Measurements from ENCODE around the gene VAV2.
A peak's percentile ranks its signal among the peaks of the same experiment; 100 is the strongest.

The VAV2 gene

GRCh38 chr9:133874659-133875058 lies 117.5 kb downstream of the VAV2 start:
- ChIA-PET CTCF (no interaction called here), POLR2A (no interaction called here)
- Histone ChIP-seq H3K4me3 (ENCODE audit: control insufficient read depth in 1 of 7, extremely low read depth in 1 of 7, insufficient read depth in 4 of 7, low read depth in 2 of 7, low read length in 6 of 7) (no peak overlapping the region), H3K9me3 (ENCODE audit: control extremely low read depth in 1 of 5, control insufficient read depth in 4 of 5, insufficient read depth in 2 of 5, low read depth in 1 of 5, low read length in 4 of 5) (no peaks in the 10 kb centered on the region), H3K36me3 (ENCODE audit: control insufficient read depth in 4 of 4, insufficient read depth in 4 of 4, low read length in 3 of 4) (no peaks in the 10 kb centered on the region), H3K4me1 (ENCODE audit: control extremely low read depth in 1 of 4, control insufficient read depth in 4 of 4, insufficient read depth in 4 of 4, low read length in 3 of 4) (peaks cover 6 to 18% (median 10%) of the 10 kb centered on the region in 4 experiments), H3K27me3 (replicated peaks in 2 of 5; ENCODE audit: control insufficient read depth in 4 of 5, insufficient read depth in 5 of 5, low read length in 4 of 5) (no peaks in the 10 kb centered on the region), H3K27ac (ENCODE audit: insufficient read depth in 1 of 2, low read depth in 1 of 2, low read length in 2 of 2, poor library complexity in 1 of 2, severe bottlenecking in 2 of 2) (no peak overlapping the region)
- 92% methylated on average over 8 of the region's 10 CpGs for WGBS (ENCODE audit: insufficient coverage)
- no peak for DNase-seq

GRCh38 chr9:133874060-133874657 lies 118.0 kb downstream of the VAV2 start:
- 99% methylated on average over 13 of the region's 14 CpGs for WGBS (ENCODE audit: insufficient coverage)
- POLR2A ChIA-PET = no interaction called here
- no peak for DNase-seq

GRCh38 chr9:133873461-133873891 lies 118.6 kb downstream of the VAV2 start:
- Histone ChIP-seq H3K4me3 (ENCODE audit: control insufficient read depth in 1 of 7, extremely low read depth in 1 of 7, insufficient read depth in 4 of 7, low read depth in 2 of 7, low read length in 6 of 7) (no peak overlapping the region), H3K4me1 (ENCODE audit: control extremely low read depth in 1 of 4, control insufficient read depth in 4 of 4, insufficient read depth in 4 of 4, low read length in 3 of 4) (peaks cover 6 to 25% (median 15%) of the 10 kb centered on the region in 4 experiments), H3K27ac (ENCODE audit: insufficient read depth in 1 of 2, low read depth in 1 of 2, low read length in 2 of 2, poor library complexity in 1 of 2, severe bottlenecking in 2 of 2) (no peak overlapping the region), H3K36me3 (ENCODE audit: control insufficient read depth in 4 of 4, insufficient read depth in 4 of 4, low read length in 3 of 4) (no peaks in the 10 kb centered on the region), H3K27me3 (replicated peaks in 2 of 5; ENCODE audit: control insufficient read depth in 4 of 5, insufficient read depth in 5 of 5, low read length in 4 of 5) (no peaks in the 10 kb centered on the region), H3K9me3 (ENCODE audit: control extremely low read depth in 1 of 5, control insufficient read depth in 4 of 5, insufficient read depth in 2 of 5, low read depth in 1 of 5, low read length in 4 of 5) (no peaks in the 10 kb centered on the region)
- CTCF ChIA-PET = interaction anchor here (1.2 kb wide), 1 partner anchor 10 kb away, joined by 3 read pairs; no protein-coding TSS in a partner anchor
- POLR2A ChIA-PET = no interaction called here
- no peak for DNase-seq
- WGBS (ENCODE audit: insufficient coverage) = 94% methylated on average over 9 of the region's 9 CpGs

More at GRCh38 chr9:133874060-133874657, 118.0 kb downstream of the VAV2 start:
- Histone ChIP-seq H3K27ac (ENCODE audit: insufficient read depth in 1 of 2, low read depth in 1 of 2, low read length in 2 of 2, poor library complexity in 1 of 2, severe bottlenecking in 2 of 2) (no peak overlapping the region), H3K27me3 (replicated peaks in 2 of 5; ENCODE audit: control insufficient read depth in 4 of 5, insufficient read depth in 5 of 5, low read length in 4 of 5) (no peaks in the 10 kb centered on the region), H3K36me3 (ENCODE audit: control insufficient read depth in 4 of 4, insufficient read depth in 4 of 4, low read length in 3 of 4) (no peaks in the 10 kb centered on the region), H3K9me3 (ENCODE audit: control extremely low read depth in 1 of 5, control insufficient read depth in 4 of 5, insufficient read depth in 2 of 5, low read depth in 1 of 5, low read length in 4 of 5) (no peaks in the 10 kb centered on the region), H3K4me3 (ENCODE audit: control insufficient read depth in 1 of 7, extremely low read depth in 1 of 7, insufficient read depth in 4 of 7, low read depth in 2 of 7, low read length in 6 of 7) (no peak overlapping the region), H3K4me1 (ENCODE audit: control extremely low read depth in 1 of 4, control insufficient read depth in 4 of 4, insufficient read depth in 4 of 4, low read length in 3 of 4) (peaks cover 6 to 23% (median 14%) of the 10 kb centered on the region in 4 experiments)
- CTCF ChIA-PET = interaction anchor here (1.2 kb wide), 1 partner anchor 11 kb away, joined by 3 read pairs; no protein-coding TSS in a partner anchor

DNA sequence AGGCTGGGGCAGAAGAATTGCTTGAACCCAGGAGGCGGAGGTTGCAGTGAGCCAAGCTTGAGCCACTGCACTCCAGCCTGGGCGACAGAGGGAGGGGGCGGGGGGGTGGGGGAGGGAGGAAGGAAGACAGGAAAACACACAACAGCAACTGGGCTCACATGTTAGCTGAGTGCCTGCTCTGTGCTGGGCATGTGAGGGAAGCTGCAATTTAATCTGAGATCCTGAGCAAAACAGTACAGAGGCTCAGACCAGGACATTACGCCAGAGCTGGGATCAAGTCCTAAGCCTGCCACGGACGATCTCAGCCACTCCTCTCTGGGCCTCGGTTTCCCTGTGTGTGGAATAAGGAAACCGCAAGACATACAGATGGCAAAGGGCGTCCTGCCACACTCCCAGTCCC lies 119.1 kb downstream of the VAV2 start:
- H3K4me1 ChIP-seq (ENCODE audit: control extremely low read depth in 1 of 4, control insufficient read depth in 4 of 4, insufficient read depth in 4 of 4, low read length in 3 of 4) = peaks cover 6 to 25% (median 15%) of the 10 kb centered on the region in 4 experiments
- WGBS (ENCODE audit: insufficient coverage) = 95% methylated on average over 6 of the region's 9 CpGs
- H3K9me3 ChIP-seq (ENCODE audit: control extremely low read depth in 1 of 5, control insufficient read depth in 4 of 5, insufficient read depth in 2 of 5, low read depth in 1 of 5, low read length in 4 of 5) = no peaks in the 10 kb centered on the region
- no peak for DNase-seq
- H3K27ac ChIP-seq (ENCODE audit: insufficient read depth in 1 of 2, low read depth in 1 of 2, low read length in 2 of 2, poor library complexity in 1 of 2, severe bottlenecking in 2 of 2) = no peak overlapping the region
- no peak overlapping the region for H3K4me3 ChIP-seq (ENCODE audit: control insufficient read depth in 1 of 7, extremely low read depth in 1 of 7, insufficient read depth in 4 of 7, low read depth in 2 of 7, low read length in 6 of 7)
- POLR2A ChIA-PET = no interaction called here
- no peaks in the 10 kb centered on the region for H3K36me3 ChIP-seq (ENCODE audit: control insufficient read depth in 4 of 4, insufficient read depth in 4 of 4, low read length in 3 of 4)
- CTCF ChIA-PET = interaction anchor here (1.2 kb wide), 1 partner anchor 10 kb away, joined by 3 read pairs; no protein-coding TSS in a partner anchor
- H3K27me3 ChIP-seq (replicated peaks in 2 of 5; ENCODE audit: control insufficient read depth in 4 of 5, insufficient read depth in 5 of 5, low read length in 4 of 5) = no peaks in the 10 kb centered on the region

GRCh38 chr9:133870598-133871595 lies 121.2 kb downstream of the VAV2 start:
- no peaks in the 10 kb centered on the region for H3K27me3 ChIP-seq (replicated peaks in 2 of 5; ENCODE audit: control insufficient read depth in 4 of 5, insufficient read depth in 5 of 5, low read length in 4 of 5)
- ChIA-PET POLR2A (no interaction called here), CTCF (interaction anchor here (1.0 to 1.4 kb wide), 3 partner anchors 28 to 123 kb away, joined by 3 to 5 read pairs (median 3); no protein-coding TSS in a partner anchor)
- WGBS (ENCODE audit: insufficient coverage) = 84% methylated on average over 6 of the region's 12 CpGs
- DNase-seq = no peak
- no peak overlapping the region for H3K27ac ChIP-seq (ENCODE audit: insufficient read depth in 1 of 2, low read depth in 1 of 2, low read length in 2 of 2, poor library complexity in 1 of 2, severe bottlenecking in 2 of 2)
- no peaks in the 10 kb centered on the region for H3K36me3 ChIP-seq (ENCODE audit: control insufficient read depth in 4 of 4, insufficient read depth in 4 of 4, low read length in 3 of 4)
- no peaks in the 10 kb centered on the region for H3K9me3 ChIP-seq (ENCODE audit: control extremely low read depth in 1 of 5, control insufficient read depth in 4 of 5, insufficient read depth in 2 of 5, low read depth in 1 of 5, low read length in 4 of 5)
- peak overlapping the region in 1 of 7 experiments; percentile 54 for H3K4me3 ChIP-seq (ENCODE audit: control insufficient read depth in 1 of 7, extremely low read depth in 1 of 7, insufficient read depth in 4 of 7, low read depth in 2 of 7, low read length in 6 of 7)
- peaks cover 6 to 25% (median 15%) of the 10 kb centered on the region in 4 experiments for H3K4me1 ChIP-seq (ENCODE audit: control extremely low read depth in 1 of 4, control insufficient read depth in 4 of 4, insufficient read depth in 4 of 4, low read length in 3 of 4)

DNA sequence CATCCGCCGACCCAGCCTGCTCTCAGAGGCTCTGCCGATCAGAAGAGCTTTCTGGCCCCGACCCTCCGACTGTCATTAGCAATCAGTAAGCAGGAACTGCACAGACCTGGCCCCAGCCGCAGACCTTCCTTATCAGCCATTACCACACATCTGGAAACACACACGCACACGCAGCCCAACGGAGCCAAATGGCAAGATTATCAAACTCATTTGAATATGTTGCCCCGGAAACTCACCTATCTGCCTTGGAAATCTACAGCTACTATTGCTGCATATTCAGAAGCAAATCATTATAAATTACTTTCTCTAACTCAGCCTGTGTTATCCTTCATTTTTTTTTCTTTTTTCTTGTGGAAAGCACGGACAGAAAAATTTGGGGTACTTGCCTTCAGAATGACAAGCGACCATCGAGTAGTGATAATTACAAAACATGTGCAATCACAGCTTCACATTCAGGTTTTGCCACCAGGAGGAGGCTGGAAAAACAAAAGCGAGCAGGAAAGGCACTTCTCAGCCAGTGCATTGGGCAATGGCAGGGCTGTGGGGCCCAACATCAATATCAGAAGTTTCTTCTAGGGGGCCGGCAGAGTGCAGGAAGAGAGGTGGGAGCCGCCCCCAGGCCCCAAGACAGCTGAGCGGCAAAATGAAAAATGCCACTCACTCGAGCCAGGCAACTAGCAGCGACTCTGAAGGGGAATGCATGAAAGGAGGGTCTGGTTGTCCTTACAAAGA lies 122.3 kb downstream of the VAV2 start:
- H3K27me3 ChIP-seq (replicated peaks in 2 of 5; ENCODE audit: control insufficient read depth in 4 of 5, insufficient read depth in 5 of 5, low read length in 4 of 5) = no peaks in the 10 kb centered on the region
- no peaks in the 10 kb centered on the region for H3K36me3 ChIP-seq (ENCODE audit: control insufficient read depth in 4 of 4, insufficient read depth in 4 of 4, low read length in 3 of 4)
- CTCF ChIA-PET = interaction anchor here (1.0 to 1.4 kb wide), 3 partner anchors 27 to 124 kb away, joined by 3 to 5 read pairs (median 3); no protein-coding TSS in a partner anchor
- POLR2A ChIA-PET = no interaction called here
- peaks cover 0 to 7% (median 4%) of the 10 kb centered on the region in 5 experiments for H3K9me3 ChIP-seq (ENCODE audit: control extremely low read depth in 1 of 5, control insufficient read depth in 4 of 5, insufficient read depth in 2 of 5, low read depth in 1 of 5, low read length in 4 of 5)
- DNase-seq = peak; percentile 93 to 97 (median 96)
- H3K4me1 ChIP-seq (ENCODE audit: control extremely low read depth in 1 of 4, control insufficient read depth in 4 of 4, insufficient read depth in 4 of 4, low read length in 3 of 4) = peaks cover 6 to 25% (median 15%) of the 10 kb centered on the region in 4 experiments
- WGBS (ENCODE audit: insufficient coverage) = 2% methylated on average over 18 of the region's 19 CpGs
- H3K27ac ChIP-seq (ENCODE audit: insufficient read depth in 1 of 2, low read depth in 1 of 2, low read length in 2 of 2, poor library complexity in 1 of 2, severe bottlenecking in 2 of 2) = no peak overlapping the region
- peak overlapping the region in 5 of 7 experiments; percentile 5 to 54 (median 33) for H3K4me3 ChIP-seq (ENCODE audit: control insufficient read depth in 1 of 7, extremely low read depth in 1 of 7, insufficient read depth in 4 of 7, low read depth in 2 of 7, low read length in 6 of 7)

Measured in common myeloid progenitor, CD34-positive (primary cell).